Immature natural killer cell (primary cell): ENCODE results near the gene NSG2. TPM values are rescaled to one million over a fixed set of nuclear protein-coding genes. Genes with fewer than 3 reads are reported as not detected.

Experiments used
- DNase-seq, 3 donors: peaks; one replicate each; pipeline ENCODE4 v3.0.0; 2022; ENCODE audit warnings: mixed read lengths in 1 of 3
- H3K27ac Mint-ChIP-seq, 6 donors: one replicate each; pipeline ENCODE4 v1.8.0; 2020; ENCODE audit warnings: mixed read lengths in 6 of 6, mild to moderate bottlenecking in 5 of 6, inconsistent platforms in 4 of 6, moderate library complexity in 3 of 6
- H3K27me3 Mint-ChIP-seq, 3 donors: one replicate each; pipeline ENCODE4 v1.8.0; 2020 to 2021; ENCODE audit warnings: low read depth in 3 of 3, mild to moderate bottlenecking in 3 of 3, mixed read lengths in 3 of 3, moderate library complexity in 3 of 3, inconsistent platforms in 1 of 3
- H3K36me3 Mint-ChIP-seq, 3 donors: one replicate each; pipeline ENCODE4 v1.8.0; 2020; ENCODE audit warnings: mixed read lengths in 3 of 3, inconsistent platforms in 2 of 3, mild to moderate bottlenecking in 2 of 3
- H3K4me1 Mint-ChIP-seq, 2 donors: one replicate each; pipeline ENCODE4 v1.8.0; 2020; ENCODE audit warnings: inconsistent platforms in 2 of 2, mild to moderate bottlenecking in 2 of 2, mixed read lengths in 2 of 2, moderate library complexity in 1 of 2
- H3K4me3 Mint-ChIP-seq, 5 donors: one replicate each; pipeline ENCODE4 v1.8.0; 2020; ENCODE audit warnings: mild to moderate bottlenecking in 5 of 5, mixed read lengths in 5 of 5, inconsistent platforms in 3 of 5, moderate library complexity in 3 of 5
- H3K9me3 Mint-ChIP-seq, 6 donors: one replicate each; pipeline ENCODE4 v1.8.0; 2020; ENCODE audit warnings: mild to moderate bottlenecking in 6 of 6, mixed read lengths in 6 of 6, inconsistent platforms in 4 of 6, moderate library complexity in 3 of 6
- polyA plus RNA-seq, 3 donors: library from polyadenylated mRNA; unstranded; fragments of 300-500 nt; fragmentation: Illumina TruSeq; gene quantifications; one replicate each; pipeline ENCODE4 v1.2.3, GENCODE V29; 2021

Gene NSG2
- polyA plus RNA-seq, 3 donors from 2014 or later: not detected

DNA sequence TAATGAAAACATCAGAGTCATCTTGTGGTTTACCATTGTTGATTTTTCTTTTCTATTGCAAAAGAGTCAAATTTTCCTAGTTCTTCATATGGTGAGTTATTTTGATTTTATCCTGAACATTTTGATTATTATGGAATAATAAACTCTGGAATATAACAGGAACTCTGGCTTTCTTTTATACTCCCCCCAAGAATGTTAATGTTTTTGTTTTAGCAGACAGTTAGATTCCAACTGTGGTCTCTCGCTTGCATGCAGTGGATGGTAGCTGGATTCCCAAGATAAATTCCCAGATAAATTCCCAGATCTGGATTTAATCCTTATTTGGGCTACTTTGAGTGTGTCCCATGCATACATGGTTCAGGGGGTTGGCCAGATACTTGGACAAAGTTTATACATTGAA, 109.8 kb downstream of the NSG2 start:
- Mint-ChIP-seq H3K27me3 (peaks cover 3 to 8% (median 4%) of the 10 kb centered on the region in 3 donors), H3K4me3 (no peak overlapping the region), H3K27ac (no peak overlapping the region), H3K9me3 (peaks cover 2 to 23% (median 7%) of the 10 kb centered on the region in 6 donors), H3K4me1 (no peaks in the 10 kb centered on the region), H3K36me3 (no peaks in the 10 kb centered on the region)
- no peak for DNase-seq

DNA sequence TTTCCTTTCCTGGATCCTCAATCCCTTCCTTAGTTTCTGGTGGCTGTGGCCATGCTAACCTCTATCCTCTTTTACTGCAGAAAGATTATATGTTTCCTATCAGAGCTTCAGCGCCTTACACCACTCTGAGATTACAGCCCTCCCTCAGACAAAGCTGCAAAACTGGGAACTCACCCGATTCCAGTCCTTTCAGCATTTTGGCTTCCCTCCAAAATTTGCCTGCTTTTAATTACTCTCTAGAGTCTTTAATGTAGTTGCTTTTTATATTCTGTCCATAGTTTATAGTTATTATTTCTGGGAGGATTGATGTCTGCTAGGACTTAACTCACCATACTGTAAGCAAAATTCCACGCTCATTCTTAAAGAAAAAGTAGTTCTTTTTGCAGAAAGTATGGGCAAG, 110.2 kb downstream of the NSG2 start:
- Mint-ChIP-seq H3K36me3 (no peaks in the 10 kb centered on the region), H3K27ac (no peak overlapping the region), H3K9me3 (peaks cover 2 to 23% (median 7%) of the 10 kb centered on the region in 6 donors), H3K27me3 (peaks cover 3 to 8% (median 4%) of the 10 kb centered on the region in 3 donors), H3K4me3 (no peak overlapping the region), H3K4me1 (no peaks in the 10 kb centered on the region)
- no peak for DNase-seq

DNA sequence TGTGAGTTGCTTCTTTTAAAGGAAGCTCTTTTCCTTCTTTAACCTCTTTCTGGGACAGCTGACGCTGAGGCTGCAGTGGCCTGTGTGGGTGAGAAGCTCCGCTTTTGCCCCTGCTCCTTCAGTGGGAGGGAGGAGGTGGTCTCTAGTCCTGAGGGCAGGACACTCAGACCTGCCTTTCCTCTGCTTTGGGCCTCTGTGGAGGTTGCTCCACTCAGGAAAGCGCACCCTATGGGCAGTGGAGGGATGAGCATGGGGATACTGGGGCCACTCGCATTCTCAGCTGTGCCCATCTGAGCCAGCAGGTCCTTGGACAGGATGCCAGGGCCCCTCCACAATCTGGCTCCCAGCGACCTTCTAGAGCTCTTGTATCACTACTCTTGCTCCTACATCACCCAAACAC, 111.5 kb downstream of the NSG2 start:
- H3K4me3 Mint-ChIP-seq: no peak overlapping the region
- DNase-seq: no peak

More for the DNA sequence above, 111.5 kb downstream of the NSG2 start:
- Mint-ChIP-seq H3K27me3 (peaks cover 4 to 8% (median 6%) of the 10 kb centered on the region in 3 donors), H3K9me3 (peaks cover 2 to 23% (median 7%) of the 10 kb centered on the region in 6 donors), H3K36me3 (no peaks in the 10 kb centered on the region), H3K4me1 (no peaks in the 10 kb centered on the region), H3K27ac (no peak overlapping the region)

Other genes starting within 250 kb of the NSG2 start
- 1 to 10 TPM in 2 of 3 donors, under 1 TPM in 1; 0.51 to 5.9 (median 3.0) TPM for gene CPEB4, start 157.4 kb upstream of the NSG2 start, polyA plus RNA-seq
- not detected for gene C5orf47, start 56.5 kb upstream of the NSG2 start, polyA plus RNA-seq